Breast epithelium (tissue), 3 donors: ENCODE measurements around the gene SYN1.

ENCODE experiments used
- CTCF ChIP-seq, 3 donors: fragments of 450-650 bp; IDR thresholded peaks; one replicate each; pipeline ENCODE4 v1.5.1; 2016 to 2017; ENCODE audit warnings: antibody characterized with exemption in 3 of 3, mild to moderate bottlenecking in 3 of 3, moderate library complexity in 3 of 3
- POLR2A ChIP-seq: fragments of 450-650 bp; IDR thresholded peaks from one replicate; pipeline ENCODE4 v1.6.1; 2016; ENCODE audit warnings: antibody characterized with exemption, mild to moderate bottlenecking, moderate library complexity
- POLR2AphosphoS5 ChIP-seq, 3 donors: sonication (generic); formaldehyde crosslinking; IDR thresholded peaks; one replicate each; pipeline ENCODE4 v1.6.1; 2017; ENCODE audit warnings: antibody characterized with exemption in 3 of 3

GRCh38 chrX:47629419-47630200 is 10.0 kb upstream of the SYN1 start, which contains the start of gene CFP:
- TF ChIP-seq POLR2A (no peak), CTCF (IDR thresholded peaks at IDR 0.05) (no peak), POLR2AphosphoS5 (IDR thresholded peaks at IDR 0.05) (no peak)
